NCI-H2107 treated with DMSO at 0.1 percent for 48 hours (cell line): ENCODE data around the gene ZDHHC24.

Experiments used
- DNase-seq: peaks from one replicate; lab custom pipeline; 2025; ENCODE audit not compliant: unreplicated experiment; lab: John Stamatoyannopoulos, UW

The ZDHHC24 gene

GRCh38 chr11:66566221-66566620 lies 20.4 kb upstream of the ZDHHC24 start:
- DNase-seq: no peak

GRCh38 chr11:66564984-66565383 lies 19.1 kb upstream of the ZDHHC24 start:
- DNase-seq: no peak

- DNase-seq: no peak
Measured at GRCh38 chr11:66564538-66564937, 18.7 kb upstream of the ZDHHC24 start.

GRCh38 chr11:66563832-66564231 lies 18.0 kb upstream of the ZDHHC24 start:
- DNase-seq: no peak

- DNase-seq: no peak
Measured at GRCh38 chr11:66562907-66563583, 17.2 kb upstream of the ZDHHC24 start.

- DNase-seq: no peak
Measured at GRCh38 chr11:66562275-66562674, 16.4 kb upstream of the ZDHHC24 start.

GRCh38 chr11:66561975-66562248 lies 16.1 kb upstream of the ZDHHC24 start:
- no peak for DNase-seq

GRCh38 chr11:66561178-66561974 lies 15.5 kb upstream of the ZDHHC24 start:
- DNase-seq: no peak

GRCh38 chr11:66559866-66560676 lies 14.2 kb upstream of the ZDHHC24 start:
- no peak for DNase-seq

- no peak for DNase-seq
Measured at GRCh38 chr11:66559142-66559865, 13.5 kb upstream of the ZDHHC24 start.

- DNase-seq: peak; percentile 3
Measured at GRCh38 chr11:66557733-66558326, 12.0 kb upstream of the ZDHHC24 start.

- no peak for DNase-seq
Measured at GRCh38 chr11:66556086-66556485, 10.2 kb upstream of the ZDHHC24 start.

- no peak for DNase-seq
Measured at GRCh38 chr11:66555416-66555815, 9.6 kb upstream of the ZDHHC24 start.

- no peak for DNase-seq
Measured at GRCh38 chr11:66554602-66555001, 8.8 kb upstream of the ZDHHC24 start.

GRCh38 chr11:66550887-66551286 lies 5.0 kb upstream of the ZDHHC24 start:
- DNase-seq: no peak

GRCh38 chr11:66549696-66550095 lies 3.8 kb upstream of the ZDHHC24 start:
- no peak for DNase-seq

GRCh38 chr11:66548774-66549630 lies 3.2 kb upstream of the ZDHHC24 start:
- no peak for DNase-seq

GRCh38 chr11:66548041-66548440 lies 2.2 kb upstream of the ZDHHC24 start:
- DNase-seq: no peak

- DNase-seq: no peak
Measured at GRCh38 chr11:66547662-66548009, 1.8 kb upstream of the ZDHHC24 start.
